WTC11 (cell line): ENCODE measurements around the gene ADAMTS15. TPM values are rescaled to one million over a fixed set of nuclear protein-coding genes. Genes with fewer than 3 reads are reported as not detected.

ENCODE experiments used
- CBFB ChIP-seq: sonication (generic); formaldehyde crosslinking; IDR thresholded peaks from 2 replicates; pipeline ENCODE4 v1.8.1; 2022; ENCODE audit warnings: mild to moderate bottlenecking, low read depth, missing genetic modification reagents
- EMX1 ChIP-seq: fragments of 250-450 bp; sonication (Bioruptor Pico); IDR thresholded peaks from 2 replicates; pipeline ENCODE4 v1.8.0; 2021; ENCODE audit warnings: mild to moderate bottlenecking
- GRHL2 ChIP-seq: fragments of 250-450 bp; sonication (Bioruptor Pico); IDR thresholded peaks from 2 replicates; pipeline ENCODE4 v1.8.0; 2022; ENCODE audit warnings: mild to moderate bottlenecking, moderate library complexity; ENCODE audit not compliant: insufficient replicate concordance, severe bottlenecking
- HMGA2 ChIP-seq: fragments of 250-450 bp; sonication (Bioruptor Pico); IDR thresholded peaks from 2 replicates; pipeline ENCODE4 v1.4.0; 2021; ENCODE audit warnings: mild to moderate bottlenecking, moderate library complexity
- JUN ChIP-seq: sonication (generic); formaldehyde crosslinking; IDR thresholded peaks from 2 replicates; pipeline ENCODE4 v1.8.0; 2023; ENCODE audit warnings: mild to moderate bottlenecking, missing genetic modification reagents
- NFATC4 ChIP-seq: fragments of 250-450 bp; sonication (Bioruptor Pico); IDR thresholded peaks from 2 replicates; pipeline ENCODE4 v1.9.0; 2021; ENCODE audit warnings: mild to moderate bottlenecking
- RELA ChIP-seq: sonication (generic); formaldehyde crosslinking; IDR thresholded peaks from 2 replicates; pipeline ENCODE4 v1.8.1; 2022; ENCODE audit warnings: missing genetic modification reagents, mild to moderate bottlenecking, borderline replicate concordance
- TEAD4 ChIP-seq: sonication (generic); formaldehyde crosslinking; IDR thresholded peaks from 2 replicates; pipeline ENCODE4 v1.8.0; 2022; ENCODE audit warnings: mild to moderate bottlenecking, missing genetic modification reagents
- ZBTB21 ChIP-seq: sonication (generic); formaldehyde crosslinking; IDR thresholded peaks from 2 replicates; pipeline ENCODE4 v1.8.1; 2023; ENCODE audit warnings: mild to moderate bottlenecking, missing genetic modification reagents, borderline replicate concordance
- ZNF121 ChIP-seq: sonication (generic); formaldehyde crosslinking; IDR thresholded peaks from 2 replicates; pipeline ENCODE4 v1.8.0; 2023; ENCODE audit warnings: missing genetic modification reagents
- ZNF138 ChIP-seq: sonication (generic); formaldehyde crosslinking; conservative IDR thresholded peaks from 2 replicates; pipeline ENCODE4 v1.8.1; 2022; ENCODE audit warnings: mild to moderate bottlenecking, moderate library complexity, missing genetic modification reagents
- ZNF232 ChIP-seq: sonication (generic); formaldehyde crosslinking; IDR thresholded peaks from 2 replicates; pipeline ENCODE4 v1.8.0; 2022; ENCODE audit warnings: mild to moderate bottlenecking, missing genetic modification reagents
- ZNF671 ChIP-seq: fragments of 250-450 bp; sonication (Bioruptor Pico); IDR thresholded peaks from 2 replicates; pipeline ENCODE4 v1.8.0; 2021; ENCODE audit warnings: mild to moderate bottlenecking
- total RNA-seq: library from RNA; stranded (reverse); gene quantifications from 3 replicates; pipeline ENCODE4 v1.2.3, GENCODE V29; 2021
- TF ChIP-seq, protein P1 (sequence below): sonication (generic); formaldehyde crosslinking; IDR thresholded peaks from 2 replicates; pipeline ENCODE4 v1.8.1; 2022; ENCODE audit warnings: low read depth, missing genetic modification reagents, borderline replicate concordance
- TF ChIP-seq, protein P2 (sequence below): sonication (generic); formaldehyde crosslinking; IDR thresholded peaks from 2 replicates; pipeline ENCODE4 v1.8.1; 2022; ENCODE audit warnings: missing genetic modification reagents, borderline replicate concordance
- TF ChIP-seq, protein P3 (sequence below): fragments of 250-450 bp; sonication (Bioruptor Pico); IDR thresholded peaks from 2 replicates; pipeline ENCODE4 v1.9.0; 2021; ENCODE audit warnings: mild to moderate bottlenecking, borderline replicate concordance
- TF ChIP-seq, protein P4 (sequence below): sonication (generic); formaldehyde crosslinking; IDR thresholded peaks from 2 replicates; pipeline ENCODE4 v1.8.0; 2022; ENCODE audit warnings: mild to moderate bottlenecking, missing genetic modification reagents
- TF ChIP-seq, protein P5 (sequence below): sonication (generic); formaldehyde crosslinking; IDR thresholded peaks from 2 replicates; pipeline ENCODE4 v1.8.0; 2022; ENCODE audit warnings: mild to moderate bottlenecking, missing genetic modification reagents
- TF ChIP-seq, protein P6 (sequence below): fragments of 250-450 bp; sonication (Bioruptor Pico); IDR thresholded peaks from 2 replicates; pipeline ENCODE4 v2.1.2; 2022; ENCODE audit warnings: mild to moderate bottlenecking, moderate library complexity
- TF ChIP-seq, protein P7 (sequence below): fragments of 200-600 bp; IDR thresholded peaks from 2 replicates; pipeline ENCODE4 v1.8.0; 2022; ENCODE audit warnings: antibody characterized with exemption
- TF ChIP-seq, protein P8 (sequence below): fragments of 250-450 bp; sonication (Bioruptor Pico); IDR thresholded peaks from 2 replicates; pipeline ENCODE4 v1.9.0; 2021; ENCODE audit warnings: mild to moderate bottlenecking

The ADAMTS15 gene
- total RNA-seq, 1 experiment from 2014 or later, result 3.7 TPM

DNA sequence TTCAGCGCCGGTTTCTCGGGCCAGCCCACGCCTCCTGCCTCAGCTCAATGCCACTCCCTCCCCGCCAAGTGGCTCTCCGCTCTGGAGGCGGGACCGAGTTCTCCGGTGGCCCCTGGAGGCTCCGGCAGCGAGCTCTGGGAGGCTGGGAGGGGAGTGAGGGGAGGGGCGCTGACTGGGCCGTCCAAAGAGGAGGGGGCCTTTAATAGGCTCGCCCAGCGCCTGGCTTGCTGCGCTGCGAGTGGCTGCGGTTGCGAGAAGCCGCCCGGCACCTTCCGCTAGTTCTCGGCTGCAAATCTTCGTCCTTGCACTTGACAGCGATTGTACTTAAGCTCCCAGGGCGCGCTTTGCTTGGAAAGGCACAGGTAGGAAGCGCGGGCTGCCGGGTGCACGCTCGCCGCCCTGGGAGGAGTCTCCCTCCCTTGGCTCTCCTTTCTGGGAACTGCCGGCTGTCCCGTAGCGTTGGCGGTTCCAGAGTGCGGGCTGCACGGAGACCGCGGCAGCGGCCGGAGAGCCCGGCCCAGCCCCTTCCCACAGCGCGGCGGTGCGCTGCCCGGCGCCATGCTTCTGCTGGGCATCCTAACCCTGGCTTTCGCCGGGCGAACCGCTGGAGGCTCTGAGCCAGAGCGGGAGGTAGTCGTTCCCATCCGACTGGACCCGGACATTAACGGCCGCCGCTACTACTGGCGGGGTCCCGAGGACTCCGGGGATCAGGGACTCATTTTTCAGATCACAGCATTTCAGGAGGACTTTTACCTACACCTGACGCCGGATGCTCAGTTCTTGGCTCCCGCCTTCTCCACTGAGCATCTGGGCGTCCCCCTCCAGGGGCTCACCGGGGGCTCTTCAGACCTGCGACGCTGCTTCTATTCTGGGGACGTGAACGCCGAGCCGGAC, at the start of gene ADAMTS15 (continued):
- TF ChIP-seq, protein P1, sequence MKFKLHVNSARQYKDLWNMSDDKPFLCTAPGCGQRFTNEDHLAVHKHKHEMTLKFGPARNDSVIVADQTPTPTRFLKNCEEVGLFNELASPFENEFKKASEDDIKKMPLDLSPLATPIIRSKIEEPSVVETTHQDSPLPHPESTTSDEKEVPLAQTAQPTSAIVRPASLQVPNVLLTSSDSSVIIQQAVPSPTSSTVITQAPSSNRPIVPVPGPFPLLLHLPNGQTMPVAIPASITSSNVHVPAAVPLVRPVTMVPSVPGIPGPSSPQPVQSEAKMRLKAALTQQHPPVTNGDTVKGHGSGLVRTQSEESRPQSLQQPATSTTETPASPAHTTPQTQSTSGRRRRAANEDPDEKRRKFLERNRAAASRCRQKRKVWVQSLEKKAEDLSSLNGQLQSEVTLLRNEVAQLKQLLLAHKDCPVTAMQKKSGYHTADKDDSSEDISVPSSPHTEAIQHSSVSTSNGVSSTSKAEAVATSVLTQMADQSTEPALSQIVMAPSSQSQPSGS (CRISPR knock-in tag), result no peak
- TF ChIP-seq EMX1 (CRISPR knock-in tag), result no peak
- TF ChIP-seq TEAD4 (CRISPR knock-in tag), result no peak
- TF ChIP-seq, protein P2, sequence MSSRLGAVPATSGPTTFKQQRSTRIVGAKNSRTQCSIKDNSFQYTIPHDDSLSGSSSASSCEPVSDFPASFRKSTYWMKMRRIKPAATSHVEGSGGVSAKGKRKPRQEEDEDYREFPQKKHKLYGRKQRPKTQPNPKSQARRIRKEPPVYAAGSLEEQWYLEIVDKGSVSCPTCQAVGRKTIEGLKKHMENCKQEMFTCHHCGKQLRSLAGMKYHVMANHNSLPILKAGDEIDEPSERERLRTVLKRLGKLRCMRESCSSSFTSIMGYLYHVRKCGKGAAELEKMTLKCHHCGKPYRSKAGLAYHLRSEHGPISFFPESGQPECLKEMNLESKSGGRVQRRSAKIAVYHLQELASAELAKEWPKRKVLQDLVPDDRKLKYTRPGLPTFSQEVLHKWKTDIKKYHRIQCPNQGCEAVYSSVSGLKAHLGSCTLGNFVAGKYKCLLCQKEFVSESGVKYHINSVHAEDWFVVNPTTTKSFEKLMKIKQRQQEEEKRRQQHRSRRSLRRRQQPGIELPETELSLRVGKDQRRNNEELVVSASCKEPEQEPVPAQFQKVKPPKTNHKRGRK, result no peak
- TF ChIP-seq ZNF232 (CRISPR knock-in tag), result no peak
- no peak for TF ChIP-seq HMGA2 (CRISPR knock-in tag)
- TF ChIP-seq CBFB (CRISPR knock-in tag), result peak; percentile 46; the same call in 1 of the 2 replicates
- TF ChIP-seq, protein P3, sequence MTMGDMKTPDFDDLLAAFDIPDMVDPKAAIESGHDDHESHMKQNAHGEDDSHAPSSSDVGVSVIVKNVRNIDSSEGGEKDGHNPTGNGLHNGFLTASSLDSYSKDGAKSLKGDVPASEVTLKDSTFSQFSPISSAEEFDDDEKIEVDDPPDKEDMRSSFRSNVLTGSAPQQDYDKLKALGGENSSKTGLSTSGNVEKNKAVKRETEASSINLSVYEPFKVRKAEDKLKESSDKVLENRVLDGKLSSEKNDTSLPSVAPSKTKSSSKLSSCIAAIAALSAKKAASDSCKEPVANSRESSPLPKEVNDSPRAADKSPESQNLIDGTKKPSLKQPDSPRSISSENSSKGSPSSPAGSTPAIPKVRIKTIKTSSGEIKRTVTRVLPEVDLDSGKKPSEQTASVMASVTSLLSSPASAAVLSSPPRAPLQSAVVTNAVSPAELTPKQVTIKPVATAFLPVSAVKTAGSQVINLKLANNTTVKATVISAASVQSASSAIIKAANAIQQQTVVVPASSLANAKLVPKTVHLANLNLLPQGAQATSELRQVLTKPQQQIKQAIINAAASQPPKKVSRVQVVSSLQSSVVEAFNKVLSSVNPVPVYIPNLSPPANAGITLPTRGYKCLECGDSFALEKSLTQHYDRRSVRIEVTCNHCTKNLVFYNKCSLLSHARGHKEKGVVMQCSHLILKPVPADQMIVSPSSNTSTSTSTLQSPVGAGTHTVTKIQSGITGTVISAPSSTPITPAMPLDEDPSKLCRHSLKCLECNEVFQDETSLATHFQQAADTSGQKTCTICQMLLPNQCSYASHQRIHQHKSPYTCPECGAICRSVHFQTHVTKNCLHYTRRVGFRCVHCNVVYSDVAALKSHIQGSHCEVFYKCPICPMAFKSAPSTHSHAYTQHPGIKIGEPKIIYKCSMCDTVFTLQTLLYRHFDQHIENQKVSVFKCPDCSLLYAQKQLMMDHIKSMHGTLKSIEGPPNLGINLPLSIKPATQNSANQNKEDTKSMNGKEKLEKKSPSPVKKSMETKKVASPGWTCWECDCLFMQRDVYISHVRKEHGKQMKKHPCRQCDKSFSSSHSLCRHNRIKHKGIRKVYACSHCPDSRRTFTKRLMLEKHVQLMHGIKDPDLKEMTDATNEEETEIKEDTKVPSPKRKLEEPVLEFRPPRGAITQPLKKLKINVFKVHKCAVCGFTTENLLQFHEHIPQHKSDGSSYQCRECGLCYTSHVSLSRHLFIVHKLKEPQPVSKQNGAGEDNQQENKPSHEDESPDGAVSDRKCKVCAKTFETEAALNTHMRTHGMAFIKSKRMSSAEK (CRISPR knock-in tag), result no peak
- TF ChIP-seq ZNF121, result no peak
- no peak for TF ChIP-seq ZNF671 (CRISPR knock-in tag)
- no peak for TF ChIP-seq NFATC4 (CRISPR knock-in tag)
- TF ChIP-seq, protein P4, sequence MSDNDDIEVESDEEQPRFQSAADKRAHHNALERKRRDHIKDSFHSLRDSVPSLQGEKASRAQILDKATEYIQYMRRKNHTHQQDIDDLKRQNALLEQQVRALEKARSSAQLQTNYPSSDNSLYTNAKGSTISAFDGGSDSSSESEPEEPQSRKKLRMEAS (CRISPR knock-in tag), result 0 out of 2 replicates have a peak, but pooled peaks have one; percentile 39
- TF ChIP-seq, protein P5, sequence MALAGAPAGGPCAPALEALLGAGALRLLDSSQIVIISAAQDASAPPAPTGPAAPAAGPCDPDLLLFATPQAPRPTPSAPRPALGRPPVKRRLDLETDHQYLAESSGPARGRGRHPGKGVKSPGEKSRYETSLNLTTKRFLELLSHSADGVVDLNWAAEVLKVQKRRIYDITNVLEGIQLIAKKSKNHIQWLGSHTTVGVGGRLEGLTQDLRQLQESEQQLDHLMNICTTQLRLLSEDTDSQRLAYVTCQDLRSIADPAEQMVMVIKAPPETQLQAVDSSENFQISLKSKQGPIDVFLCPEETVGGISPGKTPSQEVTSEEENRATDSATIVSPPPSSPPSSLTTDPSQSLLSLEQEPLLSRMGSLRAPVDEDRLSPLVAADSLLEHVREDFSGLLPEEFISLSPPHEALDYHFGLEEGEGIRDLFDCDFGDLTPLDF, result no peak
- no peak; the same call in 1 of the 2 replicates for TF ChIP-seq ZNF138 (CRISPR knock-in tag)
- TF ChIP-seq, protein P6, sequence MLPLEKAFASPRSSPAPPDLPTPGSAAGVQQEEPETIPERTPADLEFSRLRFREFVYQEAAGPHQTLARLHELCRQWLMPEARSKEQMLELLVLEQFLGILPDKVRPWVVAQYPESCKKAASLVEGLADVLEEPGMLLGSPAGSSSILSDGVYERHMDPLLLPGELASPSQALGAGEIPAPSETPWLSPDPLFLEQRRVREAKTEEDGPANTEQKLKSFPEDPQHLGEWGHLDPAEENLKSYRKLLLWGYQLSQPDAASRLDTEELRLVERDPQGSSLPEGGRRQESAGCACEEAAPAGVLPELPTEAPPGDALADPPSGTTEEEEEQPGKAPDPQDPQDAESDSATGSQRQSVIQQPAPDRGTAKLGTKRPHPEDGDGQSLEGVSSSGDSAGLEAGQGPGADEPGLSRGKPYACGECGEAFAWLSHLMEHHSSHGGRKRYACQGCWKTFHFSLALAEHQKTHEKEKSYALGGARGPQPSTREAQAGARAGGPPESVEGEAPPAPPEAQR (CRISPR knock-in tag), result no peak
- TF ChIP-seq GRHL2, result no peak
- TF ChIP-seq, protein P7, sequence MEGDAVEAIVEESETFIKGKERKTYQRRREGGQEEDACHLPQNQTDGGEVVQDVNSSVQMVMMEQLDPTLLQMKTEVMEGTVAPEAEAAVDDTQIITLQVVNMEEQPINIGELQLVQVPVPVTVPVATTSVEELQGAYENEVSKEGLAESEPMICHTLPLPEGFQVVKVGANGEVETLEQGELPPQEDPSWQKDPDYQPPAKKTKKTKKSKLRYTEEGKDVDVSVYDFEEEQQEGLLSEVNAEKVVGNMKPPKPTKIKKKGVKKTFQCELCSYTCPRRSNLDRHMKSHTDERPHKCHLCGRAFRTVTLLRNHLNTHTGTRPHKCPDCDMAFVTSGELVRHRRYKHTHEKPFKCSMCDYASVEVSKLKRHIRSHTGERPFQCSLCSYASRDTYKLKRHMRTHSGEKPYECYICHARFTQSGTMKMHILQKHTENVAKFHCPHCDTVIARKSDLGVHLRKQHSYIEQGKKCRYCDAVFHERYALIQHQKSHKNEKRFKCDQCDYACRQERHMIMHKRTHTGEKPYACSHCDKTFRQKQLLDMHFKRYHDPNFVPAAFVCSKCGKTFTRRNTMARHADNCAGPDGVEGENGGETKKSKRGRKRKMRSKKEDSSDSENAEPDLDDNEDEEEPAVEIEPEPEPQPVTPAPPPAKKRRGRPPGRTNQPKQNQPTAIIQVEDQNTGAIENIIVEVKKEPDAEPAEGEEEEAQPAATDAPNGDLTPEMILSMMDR, result no peak
- 0 out of 2 replicates have a peak, but pooled peaks have one; percentile 19 for TF ChIP-seq ZBTB21 (CRISPR knock-in tag)
- no peak for TF ChIP-seq JUN (CRISPR knock-in tag)
- TF ChIP-seq, protein P8, sequence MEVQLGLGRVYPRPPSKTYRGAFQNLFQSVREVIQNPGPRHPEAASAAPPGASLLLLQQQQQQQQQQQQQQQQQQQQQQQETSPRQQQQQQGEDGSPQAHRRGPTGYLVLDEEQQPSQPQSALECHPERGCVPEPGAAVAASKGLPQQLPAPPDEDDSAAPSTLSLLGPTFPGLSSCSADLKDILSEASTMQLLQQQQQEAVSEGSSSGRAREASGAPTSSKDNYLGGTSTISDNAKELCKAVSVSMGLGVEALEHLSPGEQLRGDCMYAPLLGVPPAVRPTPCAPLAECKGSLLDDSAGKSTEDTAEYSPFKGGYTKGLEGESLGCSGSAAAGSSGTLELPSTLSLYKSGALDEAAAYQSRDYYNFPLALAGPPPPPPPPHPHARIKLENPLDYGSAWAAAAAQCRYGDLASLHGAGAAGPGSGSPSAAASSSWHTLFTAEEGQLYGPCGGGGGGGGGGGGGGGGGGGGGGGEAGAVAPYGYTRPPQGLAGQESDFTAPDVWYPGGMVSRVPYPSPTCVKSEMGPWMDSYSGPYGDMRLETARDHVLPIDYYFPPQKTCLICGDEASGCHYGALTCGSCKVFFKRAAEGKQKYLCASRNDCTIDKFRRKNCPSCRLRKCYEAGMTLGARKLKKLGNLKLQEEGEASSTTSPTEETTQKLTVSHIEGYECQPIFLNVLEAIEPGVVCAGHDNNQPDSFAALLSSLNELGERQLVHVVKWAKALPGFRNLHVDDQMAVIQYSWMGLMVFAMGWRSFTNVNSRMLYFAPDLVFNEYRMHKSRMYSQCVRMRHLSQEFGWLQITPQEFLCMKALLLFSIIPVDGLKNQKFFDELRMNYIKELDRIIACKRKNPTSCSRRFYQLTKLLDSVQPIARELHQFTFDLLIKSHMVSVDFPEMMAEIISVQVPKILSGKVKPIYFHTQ (CRISPR knock-in tag), result no peak
- no peak for TF ChIP-seq RELA (CRISPR knock-in tag)
